HepG2 (cell line): ENCODE data around the gene ZFP69B. TPM values are rescaled to one million over a fixed set of nuclear protein-coding genes. Genes with fewer than 3 reads are reported as not detected.

Experiments
- ATAC-seq: fragments of 200-7000 bp; cut with Tn5 transposase; 3 replicates; pipeline ENCODE4 v1.9.1; 2020; ENCODE audit warnings: mild to moderate bottlenecking, moderate library complexity
- BruUV-seq: library from RNA; stranded (reverse); fragments of 400-500 nt; replicated peaks from 2 replicates; lab custom pipeline; 2021; lab: Mats Ljungman, UMichigan
- CTCF ChIA-PET: fragments of 300-600 bp; formaldehyde crosslinking; extraction: SDS; loops from one replicate; lab custom pipeline; 2021; ENCODE audit warnings: low total read pairs, inconsistent platforms, low intra/inter-chr PET ratio; lab: Yijun Ruan, JAX
- POLR2A ChIA-PET: fragments of 350-600 bp; sonication (Branson Sonifier 250); formaldehyde crosslinking; loops from one replicate; lab custom pipeline; 2020; ENCODE audit warnings: antibody characterized with exemption, inconsistent platforms; lab: Yijun Ruan, JAX
- DNase-seq: peaks from one replicate; pipeline ENCODE4 v3.0.0-alpha.2; 2015; ENCODE audit warnings: low spot score
- FAIRE-seq: peaks from 3 replicates; lab custom pipeline; 2011; peaks lifted over from hg19 to GRCh38; lab: Jason Lieb, UNC
- H2AFZ ChIP-seq: one replicate; pipeline ENCODE4 v1.6.1; 2011; ENCODE audit warnings: low read length, inconsistent platforms
- H3K27ac ChIP-seq: fragments of 300-600 bp; 3 replicates; pipeline ENCODE4 v1.8.0; 2011; ENCODE audit warnings: mixed run types, mild to moderate bottlenecking, mixed read lengths, low read length, inconsistent platforms; ENCODE audit not compliant: insufficient read depth; ENCODE audit errors: extremely low read length
- H3K27me3 ChIP-seq, 2 experiments: fragments of 200-600 bp in 1 of 2; 2 replicates in 1 of 2; 3 replicates in 1 of 2; pipeline versions ENCODE4 v1.6.0 to v1.8.0; 2011; ENCODE audit warnings: low read length in 2 of 2, mild to moderate bottlenecking in 2 of 2, moderate library complexity in 2 of 2, inconsistent platforms in 1 of 2; ENCODE audit not compliant: insufficient read depth in 2 of 2, control insufficient read depth in 1 of 2
- H3K36me3 ChIP-seq, 2 experiments: fragments of 200-600 bp in 1 of 2; replicated peaks in 1 of 2; 2 replicates in 1 of 2; 3 replicates in 1 of 2; pipeline versions ENCODE4 v1.5.1 to v1.8.0; 2011; ENCODE audit warnings: low read length in 2 of 2, inconsistent platforms in 1 of 2; ENCODE audit not compliant: insufficient read depth in 2 of 2, control insufficient read depth in 1 of 2
- H3K4me1 ChIP-seq: 2 replicates; pipeline ENCODE4 v1.5.1; 2012; ENCODE audit warnings: low read length, inconsistent platforms; ENCODE audit not compliant: insufficient read depth
- H3K4me2 ChIP-seq: 2 replicates; pipeline ENCODE4 v1.6.0; 2011; ENCODE audit warnings: low read depth, low read length, inconsistent platforms
- H3K4me3 ChIP-seq, 3 experiments: fragments of 200-600 bp in 1 of 3; sonication (generic), shearing (Covaris generic) in 1 of 3; replicated peaks in 1 of 3; 2 replicates each; pipeline ENCODE4 v1.5.1; 2011 to 2016; ENCODE audit warnings: low read length in 3 of 3, inconsistent platforms in 2 of 3, low read depth in 2 of 3, mild to moderate bottlenecking in 2 of 3, control low read depth in 1 of 3, mixed read lengths in 1 of 3; ENCODE audit not compliant: insufficient read depth in 1 of 3
- H3K79me2 ChIP-seq: one replicate; pipeline ENCODE4 v1.6.1; 2011; ENCODE audit warnings: low read length, inconsistent platforms; ENCODE audit not compliant: insufficient read depth
- H3K9ac ChIP-seq: 2 replicates; pipeline ENCODE4 v1.6.0; 2011; ENCODE audit warnings: mild to moderate bottlenecking, low read depth, low read length, inconsistent platforms; ENCODE audit not compliant: insufficient read depth
- H3K9me3 ChIP-seq: 2 replicates; pipeline ENCODE4 v1.5.1; 2012; ENCODE audit warnings: mild to moderate bottlenecking, low read length
- H4K20me1 ChIP-seq: 2 replicates; pipeline ENCODE4 v1.6.0; 2011; ENCODE audit warnings: inconsistent platforms, mild to moderate bottlenecking, low read length, moderate library complexity; ENCODE audit not compliant: insufficient read depth
- HNF4G ChIP-seq, 2 experiments: sonication (generic) in 1 of 2; formaldehyde crosslinking in 1 of 2; IDR thresholded peaks; 2 replicates each; pipeline versions ENCODE4 v1.4.0 to v1.6.1; 2011 to 2020; ENCODE audit warnings: borderline replicate concordance in 2 of 2, low read depth in 2 of 2, mild to moderate bottlenecking in 2 of 2, low read length in 1 of 2, missing genetic modification reagents in 1 of 2, moderate library complexity in 1 of 2
- ISL2 ChIP-seq: sonication (generic); formaldehyde crosslinking; IDR thresholded peaks from 2 replicates; pipeline ENCODE4 v1.5.0; 2020; ENCODE audit warnings: missing genetic modification reagents
- NCOA2 ChIP-seq: sonication (generic); formaldehyde crosslinking; IDR thresholded peaks from 2 replicates; pipeline ENCODE4 v1.8.0; 2022; ENCODE audit warnings: inconsistent platforms
- NFE2L1 ChIP-seq: sonication (generic); formaldehyde crosslinking; IDR thresholded peaks from 2 replicates; pipeline ENCODE4 v1.4.0; 2020; ENCODE audit warnings: missing genetic modification reagents, mild to moderate bottlenecking, borderline replicate concordance
- PHF5A ChIP-seq: IDR thresholded peaks from one replicate; pipeline ENCODE4 v1.6.1; 2018; ENCODE audit warnings: low read depth, missing genetic modification reagents; ENCODE audit not compliant: unreplicated experiment
- RARA ChIP-seq: IDR thresholded peaks from 2 replicates; pipeline ENCODE4 v1.6.1; 2016; ENCODE audit warnings: missing genetic modification reagents, missing compliant biosample characterization
- RCOR2 ChIP-seq: IDR thresholded peaks from 2 replicates; pipeline ENCODE4 v1.6.1; 2016; ENCODE audit warnings: missing biosample characterization, missing genetic modification reagents
- SALL1 ChIP-seq: sonication (generic); formaldehyde crosslinking; IDR thresholded peaks from 2 replicates; pipeline ENCODE4 v1.8.0; 2022; ENCODE audit warnings: mild to moderate bottlenecking, missing genetic modification reagents
- SAP130 ChIP-seq: IDR thresholded peaks from 2 replicates; pipeline ENCODE4 v1.6.1; 2016; ENCODE audit warnings: low read depth
- TBX2 ChIP-seq: sonication (generic); formaldehyde crosslinking; IDR thresholded peaks from 2 replicates; pipeline ENCODE4 v1.5.0; 2020; ENCODE audit warnings: missing genetic modification reagents, mild to moderate bottlenecking, borderline replicate concordance
- TCF7 ChIP-seq: sonication (generic); IDR thresholded peaks from 2 replicates; pipeline ENCODE4 v1.6.1; 2016; ENCODE audit warnings: antibody characterized with exemption, low read depth
- ZFP41 ChIP-seq: sonication (generic); formaldehyde crosslinking; IDR thresholded peaks from 2 replicates; pipeline ENCODE4 v1.4.0; 2020; ENCODE audit warnings: mild to moderate bottlenecking, missing genetic modification reagents, borderline replicate concordance
- ZNF12 ChIP-seq: sonication (generic); formaldehyde crosslinking; IDR thresholded peaks from 2 replicates; pipeline ENCODE4 v1.5.0; 2020; ENCODE audit warnings: missing genetic modification reagents
- ZNF761 ChIP-seq: sonication (generic); formaldehyde crosslinking; conservative IDR thresholded peaks from 2 replicates; pipeline ENCODE4 v1.4.0; 2020; ENCODE audit warnings: mild to moderate bottlenecking, missing genetic modification reagents
- WGBS: methylation state at CpG from one replicate; pipeline ENCODE4 v1.1.6; 2017; ENCODE audit warnings: low lambda C conversion rate; 5-methylcytosine and 5-hydroxymethylcytosine counted together
- in situ Hi-C: cut with HindIII; loops from 2 replicates; pipeline ENCODE4 v1.10.0; 2017; ENCODE audit warnings: low pct_unique_long_range_greater_than_20kb; ENCODE audit not compliant: extremely low pct_ligation_motif_present
- intact Hi-C: fragments of 100-400 bp; cut with micrococcal nuclease; formaldehyde crosslinking; loops from one replicate; pipeline ENCODE4 v1.10.0; 2022; ENCODE audit not compliant: unreplicated experiment
- polyA plus RNA-seq, 8 experiments: library from polyadenylated mRNA; depleted of rRNA in 3 of 8; stranded (reverse) in 7 of 8; unstranded in 1 of 8; fragments of >200 nt; fragmentation: Illumina TruSeq in 4 of 8; extraction: Trizol in 4 of 8; gene quantifications; 2 replicates each; pipeline versions ENCODE4 v1.2.1 to v1.2.3, GENCODE V29; 2011 to 2016; ENCODE audit warnings: low read depth in 4 of 8, missing spikeins in 1 of 8, mixed read lengths in 1 of 8; ENCODE audit not compliant: insufficient read depth in 1 of 8
- total RNA-seq, 5 experiments: library from RNA; depleted of rRNA; stranded (reverse); fragments of >200 nt; fragmentation: Illumina TruSeq; extraction: Trizol; gene quantifications; 2 replicates each; pipeline ENCODE4 v1.2.3, GENCODE V29; 2016; ENCODE audit warnings: low read depth in 1 of 5
- TF ChIP-seq, protein P1 (sequence below): sonication (generic); formaldehyde crosslinking; IDR thresholded peaks from 2 replicates; pipeline ENCODE4 v1.8.1; 2023; ENCODE audit warnings: mild to moderate bottlenecking, inconsistent platforms, moderate library complexity, missing genetic modification reagents, borderline replicate concordance
- TF ChIP-seq, protein P2 (sequence below): sonication (generic); formaldehyde crosslinking; IDR thresholded peaks from 2 replicates; pipeline ENCODE4 v1.4.0; 2020; ENCODE audit warnings: missing genetic modification reagents, mild to moderate bottlenecking, borderline replicate concordance
- TF ChIP-seq, protein P3 (sequence below): IDR thresholded peaks from 2 replicates; pipeline ENCODE4 v1.4.0; 2020; ENCODE audit warnings: mild to moderate bottlenecking, missing genetic modification reagents

ZFP69B gene
- total and polyA plus RNA-seq, 2 of the 13 experiments (the other 11 are each of a cell fraction or from before 2014, with no cell fraction given), result 4.6 to 7.7 TPM

DNA sequence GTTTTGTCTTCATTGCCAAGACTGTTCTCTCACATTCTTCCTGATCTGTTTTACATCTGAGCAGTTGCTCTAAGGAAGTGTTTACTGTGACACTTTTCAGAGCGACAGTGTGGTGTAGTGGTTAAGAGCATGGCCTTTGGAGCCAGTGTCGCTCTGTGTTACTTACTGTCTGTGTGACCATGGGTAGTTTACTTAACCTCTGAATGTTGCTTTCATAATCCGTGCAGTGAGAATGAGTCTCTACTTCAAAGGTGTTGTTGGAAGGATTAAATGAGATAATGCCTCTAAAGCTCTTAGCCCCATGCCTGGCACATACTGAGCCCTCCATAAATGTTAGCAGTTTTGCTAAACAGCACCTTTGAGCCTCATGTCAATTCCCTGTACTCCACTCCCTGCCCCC lies 35.9 kb upstream of the ZFP69B start:
- no peak overlapping the region for H2AFZ ChIP-seq
- peaks cover 16 to 62% of the 10 kb centered on the region in 2 experiments for H3K36me3 ChIP-seq
- H3K4me2 ChIP-seq, result no peak overlapping the region
- in situ Hi-C loops, result no loop called here
- intact Hi-C loops, result no loop called here
- H3K27ac ChIP-seq, result peak overlapping the region; percentile 54
- no peaks in the 10 kb centered on the region for H3K27me3 ChIP-seq
- no peaks in the 10 kb centered on the region for H4K20me1 ChIP-seq
- no peaks in the 10 kb centered on the region for H3K9me3 ChIP-seq
- ChIA-PET CTCF (no interaction called here), POLR2A (no interaction called here)
- peaks cover 33% of the 10 kb centered on the region for H3K4me1 ChIP-seq
- H3K9ac ChIP-seq, result no peak overlapping the region
- no TSS peak for BruUV-seq
- ATAC-seq (peak; percentile 42; the same call in 2 of the 3 replicates), FAIRE-seq (peak; percentile 49), DNase-seq (peak; percentile 20)
- no peaks in the 10 kb centered on the region for H3K79me2 ChIP-seq
- 37% methylated on average over 3 of the region's 3 CpGs for WGBS
- no peak overlapping the region for H3K4me3 ChIP-seq
- TF ChIP-seq, protein P1, sequence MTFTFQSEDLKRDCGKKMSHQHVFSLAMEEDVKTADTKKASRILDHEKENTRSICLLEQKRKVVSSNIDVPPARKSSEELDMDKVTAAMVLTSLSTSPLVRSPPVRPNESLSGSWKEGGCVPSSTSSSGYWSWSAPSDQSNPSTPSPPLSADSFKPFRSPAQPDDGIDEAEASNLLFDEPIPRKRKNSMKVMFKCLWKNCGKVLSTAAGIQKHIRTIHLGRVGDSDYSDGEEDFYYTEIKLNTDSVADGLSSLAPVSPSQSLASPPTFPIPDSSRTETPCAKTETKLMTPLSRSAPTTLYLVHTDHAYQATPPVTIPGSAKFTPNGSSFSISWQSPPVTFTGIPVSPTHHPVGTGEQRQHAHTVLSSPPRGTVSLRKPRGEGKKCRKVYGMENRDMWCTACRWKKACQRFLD, result no peak
- TF ChIP-seq RARA (CRISPR knock-in tag), result peak; percentile 56
- peak; percentile 52; the same call in 1 of the 2 replicates for TF ChIP-seq TCF7
- TF ChIP-seq, protein P2, sequence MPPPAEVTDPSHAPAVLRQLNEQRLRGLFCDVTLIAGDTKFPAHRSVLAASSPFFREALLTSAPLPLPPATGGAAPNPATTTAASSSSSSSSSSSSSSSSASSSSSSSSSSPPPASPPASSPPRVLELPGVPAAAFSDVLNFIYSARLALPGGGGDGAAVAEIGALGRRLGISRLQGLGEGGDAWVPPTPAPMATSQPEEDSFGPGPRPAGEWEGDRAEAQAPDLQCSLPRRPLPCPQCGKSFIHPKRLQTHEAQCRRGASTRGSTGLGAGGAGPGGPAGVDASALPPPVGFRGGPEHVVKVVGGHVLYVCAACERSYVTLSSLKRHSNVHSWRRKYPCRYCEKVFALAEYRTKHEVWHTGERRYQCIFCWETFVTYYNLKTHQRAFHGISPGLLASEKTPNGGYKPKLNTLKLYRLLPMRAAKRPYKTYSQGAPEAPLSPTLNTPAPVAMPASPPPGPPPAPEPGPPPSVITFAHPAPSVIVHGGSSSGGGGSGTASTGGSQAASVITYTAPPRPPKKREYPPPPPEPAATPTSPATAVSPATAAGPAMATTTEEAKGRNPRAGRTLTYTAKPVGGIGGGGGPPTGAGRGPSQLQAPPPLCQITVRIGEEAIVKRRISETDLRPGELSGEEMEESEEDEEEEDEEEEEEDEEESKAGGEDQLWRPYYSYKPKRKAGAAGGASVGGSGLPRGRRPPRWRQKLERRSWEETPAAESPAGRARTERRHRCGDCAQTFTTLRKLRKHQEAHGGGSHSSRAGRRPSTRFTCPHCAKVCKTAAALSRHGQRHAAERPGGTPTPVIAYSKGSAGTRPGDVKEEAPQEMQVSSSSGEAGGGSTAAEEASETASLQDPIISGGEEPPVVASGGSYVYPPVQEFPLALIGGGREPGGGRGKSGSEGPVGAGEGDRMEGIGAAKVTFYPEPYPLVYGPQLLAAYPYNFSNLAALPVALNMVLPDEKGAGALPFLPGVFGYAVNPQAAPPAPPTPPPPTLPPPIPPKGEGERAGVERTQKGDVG, result no peak
- TF ChIP-seq RCOR2 (CRISPR knock-in tag), result 0 out of 2 replicates have a peak, but pooled peaks have one; percentile 44
- TF ChIP-seq NFE2L1 (CRISPR knock-in tag), result no peak
- peak; percentile 10; the same call in 1 of the 2 replicates for TF ChIP-seq SALL1 (CRISPR knock-in tag)
- peak; percentile 48; the same call in 1 of the 2 replicates for TF ChIP-seq ISL2 (CRISPR knock-in tag)
- peak; percentile 72; the same call in 1 of the 2 replicates for TF ChIP-seq TBX2 (CRISPR knock-in tag)
- peak; percentile 35; the same call in 1 of the 2 replicates for TF ChIP-seq NCOA2 (CRISPR knock-in tag)
- no peak; the same call in none of the 2 replicates for TF ChIP-seq SAP130 (CRISPR knock-in tag)
- no peak for TF ChIP-seq ZFP41 (CRISPR knock-in tag)
- TF ChIP-seq ZNF761 (CRISPR knock-in tag), result no peak
- TF ChIP-seq ZNF12 (CRISPR knock-in tag), result no peak
- peak; percentile 23 for TF ChIP-seq HNF4G (IDR thresholded peaks at IDR 0.05; ENCODE audit: borderline replicate concordance, low read depth, low read length)
- no peak for TF ChIP-seq HNF4G (CRISPR knock-in tag; IDR thresholded peaks at IDR 0.05; ENCODE audit: borderline replicate concordance, low read depth)
- TF ChIP-seq, protein P3, sequence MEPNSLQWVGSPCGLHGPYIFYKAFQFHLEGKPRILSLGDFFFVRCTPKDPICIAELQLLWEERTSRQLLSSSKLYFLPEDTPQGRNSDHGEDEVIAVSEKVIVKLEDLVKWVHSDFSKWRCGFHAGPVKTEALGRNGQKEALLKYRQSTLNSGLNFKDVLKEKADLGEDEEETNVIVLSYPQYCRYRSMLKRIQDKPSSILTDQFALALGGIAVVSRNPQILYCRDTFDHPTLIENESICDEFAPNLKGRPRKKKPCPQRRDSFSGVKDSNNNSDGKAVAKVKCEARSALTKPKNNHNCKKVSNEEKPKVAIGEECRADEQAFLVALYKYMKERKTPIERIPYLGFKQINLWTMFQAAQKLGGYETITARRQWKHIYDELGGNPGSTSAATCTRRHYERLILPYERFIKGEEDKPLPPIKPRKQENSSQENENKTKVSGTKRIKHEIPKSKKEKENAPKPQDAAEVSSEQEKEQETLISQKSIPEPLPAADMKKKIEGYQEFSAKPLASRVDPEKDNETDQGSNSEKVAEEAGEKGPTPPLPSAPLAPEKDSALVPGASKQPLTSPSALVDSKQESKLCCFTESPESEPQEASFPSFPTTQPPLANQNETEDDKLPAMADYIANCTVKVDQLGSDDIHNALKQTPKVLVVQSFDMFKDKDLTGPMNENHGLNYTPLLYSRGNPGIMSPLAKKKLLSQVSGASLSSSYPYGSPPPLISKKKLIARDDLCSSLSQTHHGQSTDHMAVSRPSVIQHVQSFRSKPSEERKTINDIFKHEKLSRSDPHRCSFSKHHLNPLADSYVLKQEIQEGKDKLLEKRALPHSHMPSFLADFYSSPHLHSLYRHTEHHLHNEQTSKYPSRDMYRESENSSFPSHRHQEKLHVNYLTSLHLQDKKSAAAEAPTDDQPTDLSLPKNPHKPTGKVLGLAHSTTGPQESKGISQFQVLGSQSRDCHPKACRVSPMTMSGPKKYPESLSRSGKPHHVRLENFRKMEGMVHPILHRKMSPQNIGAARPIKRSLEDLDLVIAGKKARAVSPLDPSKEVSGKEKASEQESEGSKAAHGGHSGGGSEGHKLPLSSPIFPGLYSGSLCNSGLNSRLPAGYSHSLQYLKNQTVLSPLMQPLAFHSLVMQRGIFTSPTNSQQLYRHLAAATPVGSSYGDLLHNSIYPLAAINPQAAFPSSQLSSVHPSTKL, result peak; percentile 19; the same call in 1 of the 2 replicates
- TF ChIP-seq PHF5A (CRISPR knock-in tag), result no peak
